Measurements from ENCODE around the gene TMEM250. TPM values are rescaled to one million over a fixed set of nuclear protein-coding genes. Genes with fewer than 3 reads are reported as not detected.

TMEM250 gene
- total and polyA plus RNA-seq, 12 donors, result 9.7 to 26.4 (median 15.4) TPM

- Histone ChIP-seq H3K27ac (peak overlapping the region in 2 of 10 donors; percentile 21 to 40), H3K9me3 (no peaks in the 10 kb centered on the region), H3K36me3 (peaks cover 0 to 14% (median 0%) of the 10 kb centered on the region in 9 donors), H3K4me3 (no peak overlapping the region), H3K4me1 (peaks cover 39 to 82% (median 68%) of the 10 kb centered on the region in 9 donors), H3K27me3 (no peaks in the 10 kb centered on the region)
- ATAC-seq (no peak), DNase-seq (peak in 1 of 2 donors; percentile 10)
- TF ChIP-seq, protein P1, sequence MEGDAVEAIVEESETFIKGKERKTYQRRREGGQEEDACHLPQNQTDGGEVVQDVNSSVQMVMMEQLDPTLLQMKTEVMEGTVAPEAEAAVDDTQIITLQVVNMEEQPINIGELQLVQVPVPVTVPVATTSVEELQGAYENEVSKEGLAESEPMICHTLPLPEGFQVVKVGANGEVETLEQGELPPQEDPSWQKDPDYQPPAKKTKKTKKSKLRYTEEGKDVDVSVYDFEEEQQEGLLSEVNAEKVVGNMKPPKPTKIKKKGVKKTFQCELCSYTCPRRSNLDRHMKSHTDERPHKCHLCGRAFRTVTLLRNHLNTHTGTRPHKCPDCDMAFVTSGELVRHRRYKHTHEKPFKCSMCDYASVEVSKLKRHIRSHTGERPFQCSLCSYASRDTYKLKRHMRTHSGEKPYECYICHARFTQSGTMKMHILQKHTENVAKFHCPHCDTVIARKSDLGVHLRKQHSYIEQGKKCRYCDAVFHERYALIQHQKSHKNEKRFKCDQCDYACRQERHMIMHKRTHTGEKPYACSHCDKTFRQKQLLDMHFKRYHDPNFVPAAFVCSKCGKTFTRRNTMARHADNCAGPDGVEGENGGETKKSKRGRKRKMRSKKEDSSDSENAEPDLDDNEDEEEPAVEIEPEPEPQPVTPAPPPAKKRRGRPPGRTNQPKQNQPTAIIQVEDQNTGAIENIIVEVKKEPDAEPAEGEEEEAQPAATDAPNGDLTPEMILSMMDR (IDR thresholded peaks at IDR 0.05), result no peak
- intact Hi-C loops (cut with DNase I), result no loop called here
- WGBS, 2 donors, result 89 to 90% methylated on average over 23 to 24 of the region's 24 CpGs
Observed at GRCh38 chr9:136081826-136082495, 36.7 kb downstream of the TMEM250 start.

- intact Hi-C loops (cut with DNase I), result no loop called here
- H3K36me3 ChIP-seq, result peaks cover 0 to 14% (median 0%) of the 10 kb centered on the region in 9 donors
- no peak overlapping the region for H3K4me3 ChIP-seq
- no peaks in the 10 kb centered on the region for H3K9me3 ChIP-seq
- H3K27ac ChIP-seq, result peak overlapping the region in 2 of 10 donors; percentile 21 to 40
- ATAC-seq (no peak), DNase-seq (peak; percentile 16 to 40)
- WGBS, 2 donors, result 70 to 75% methylated on average over 27 of the region's 27 CpGs
- H3K27me3 ChIP-seq, result no peaks in the 10 kb centered on the region
- H3K4me1 ChIP-seq, result peaks cover 32 to 76% (median 61%) of the 10 kb centered on the region in 9 donors
- TF ChIP-seq, protein P1 (IDR thresholded peaks at IDR 0.05), result no peak
Observed at GRCh38 chr9:136081113-136081825, 37.4 kb downstream of the TMEM250 start.

DNA sequence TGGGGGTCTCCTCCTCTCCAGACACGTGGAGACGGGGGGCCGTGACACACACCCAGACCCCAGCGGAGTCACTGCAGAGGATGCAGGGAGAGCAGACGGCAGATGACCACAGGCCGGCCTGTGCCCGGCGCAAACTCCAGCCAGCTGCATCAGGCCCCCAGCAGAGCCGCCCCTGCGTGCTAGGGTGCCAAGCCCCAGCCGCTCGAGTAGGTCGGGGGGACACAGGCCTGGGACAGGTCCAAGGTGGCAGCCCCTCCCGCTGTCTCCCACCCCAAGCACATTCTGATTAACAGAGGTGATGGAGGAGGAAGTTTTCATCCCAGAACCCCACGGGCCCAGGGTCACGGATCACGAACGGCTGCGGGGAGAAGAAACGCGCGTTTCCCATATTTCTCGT, 38.0 kb downstream of the TMEM250 start:
- no peaks in the 10 kb centered on the region for H3K27me3 ChIP-seq
- H3K9me3 ChIP-seq, result no peaks in the 10 kb centered on the region
- intact Hi-C loops (cut with DNase I), result no loop called here
- DNase-seq (no peak), ATAC-seq (no peak)
- no peak overlapping the region for H3K27ac ChIP-seq
- H3K4me1 ChIP-seq, result peaks cover 27 to 70% (median 56%) of the 10 kb centered on the region in 9 donors
- no peak overlapping the region for H3K4me3 ChIP-seq
- TF ChIP-seq, protein P1 (IDR thresholded peaks at IDR 0.05), result no peak
- 79 to 84% methylated on average over 23 of the region's 23 CpGs for WGBS, 2 donors
- H3K36me3 ChIP-seq, result peaks cover 0 to 14% (median 0%) of the 10 kb centered on the region in 9 donors

DNA sequence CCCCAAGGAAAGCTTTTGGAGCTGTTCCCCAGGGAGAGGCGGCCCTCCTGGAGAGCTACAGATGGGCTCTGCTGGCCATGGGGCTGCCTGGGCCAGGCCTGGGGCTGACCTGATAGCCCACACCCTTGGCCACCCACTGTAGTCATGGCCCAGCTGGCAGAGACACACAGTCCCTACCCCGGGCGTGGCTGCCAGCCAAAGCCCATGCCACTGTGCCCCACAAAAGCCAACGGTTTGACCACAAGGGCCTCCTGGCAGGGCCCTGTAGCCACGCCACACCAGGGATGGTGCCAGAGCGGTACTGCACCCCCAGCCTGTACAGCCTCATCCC, 38.8 kb downstream of the TMEM250 start:
- TF ChIP-seq, protein P1 (IDR thresholded peaks at IDR 0.05), result no peak
- Histone ChIP-seq H3K4me1 (peaks cover 27 to 62% (median 55%) of the 10 kb centered on the region in 9 donors), H3K27me3 (no peaks in the 10 kb centered on the region), H3K4me3 (no peak overlapping the region), H3K27ac (peak overlapping the region in 7 of 10 donors; percentile 3 to 70 (median 43)), H3K36me3 (peaks cover 0 to 22% (median 0%) of the 10 kb centered on the region in 9 donors), H3K9me3 (no peaks in the 10 kb centered on the region)
- 59 to 70% methylated on average over 6 of the region's 6 CpGs for WGBS, 2 donors
- ATAC-seq (peak in 6 of 8 donors; percentile 8 to 40 (median 28)), DNase-seq (peak in 1 of 2 donors; percentile 24)
- intact Hi-C loops (cut with DNase I), result no loop called here
